H7 (cell line): Measurements from ENCODE around the gene BRWD1. TPM values are rescaled to one million over a fixed set of nuclear protein-coding genes. Genes with fewer than 3 reads are reported as not detected.
A peak's percentile ranks its signal among the peaks of the same experiment; 100 is the strongest.

Experiments
- DNase-seq: peaks from one replicate; pipeline ENCODE4 v3.0.0; 2012
- H3K27me3 ChIP-seq: 2 replicates; pipeline ENCODE4 v1.6.0; 2011; ENCODE audit warnings: mild to moderate bottlenecking, low read length; ENCODE audit not compliant: control insufficient read depth, insufficient read depth
- H3K36me3 ChIP-seq: replicated peaks from 2 replicates; pipeline ENCODE4 v1.5.1; 2011; ENCODE audit warnings: low read length; ENCODE audit not compliant: control insufficient read depth, insufficient read depth
- H3K4me3 ChIP-seq: 2 replicates; pipeline ENCODE4 v1.5.1; 2011; ENCODE audit warnings: low read depth, mild to moderate bottlenecking, control low read depth, low read length, moderate library complexity; ENCODE audit not compliant: insufficient read depth
- total RNA-seq: library from RNA; depleted of rRNA; stranded (reverse); fragments of >200 nt; shearing (Covaris generic); gene quantifications from 2 replicates; pipeline ENCODE4 v1.2.3, GENCODE V29; 2014

The BRWD1 gene
- total RNA-seq, 1 experiment from 2014 or later = 33.5 TPM

DNA sequence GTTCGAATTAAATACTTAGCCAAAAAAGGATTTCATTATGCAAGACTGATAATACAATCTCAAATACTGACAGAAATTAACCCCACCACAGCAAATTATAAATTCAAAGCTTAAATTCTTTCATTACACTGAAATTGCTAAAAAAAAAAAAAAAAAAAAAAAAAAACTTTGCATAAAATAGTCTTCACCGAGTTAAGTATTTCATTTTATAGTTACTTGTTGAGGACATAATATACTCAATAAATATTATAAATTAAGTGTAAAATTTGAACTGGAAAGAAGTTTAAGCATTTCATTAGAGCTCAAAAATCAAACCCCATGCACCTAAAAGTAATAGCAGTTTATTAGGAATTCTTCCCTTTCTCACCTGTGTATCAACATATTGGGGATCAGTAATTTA, 128.3 kb downstream of the BRWD1 start:
- DNase-seq = no peak
- Histone ChIP-seq H3K36me3 (no peaks in the 10 kb centered on the region), H3K4me3 (no peak overlapping the region), H3K27me3 (no peaks in the 10 kb centered on the region)

DNA sequence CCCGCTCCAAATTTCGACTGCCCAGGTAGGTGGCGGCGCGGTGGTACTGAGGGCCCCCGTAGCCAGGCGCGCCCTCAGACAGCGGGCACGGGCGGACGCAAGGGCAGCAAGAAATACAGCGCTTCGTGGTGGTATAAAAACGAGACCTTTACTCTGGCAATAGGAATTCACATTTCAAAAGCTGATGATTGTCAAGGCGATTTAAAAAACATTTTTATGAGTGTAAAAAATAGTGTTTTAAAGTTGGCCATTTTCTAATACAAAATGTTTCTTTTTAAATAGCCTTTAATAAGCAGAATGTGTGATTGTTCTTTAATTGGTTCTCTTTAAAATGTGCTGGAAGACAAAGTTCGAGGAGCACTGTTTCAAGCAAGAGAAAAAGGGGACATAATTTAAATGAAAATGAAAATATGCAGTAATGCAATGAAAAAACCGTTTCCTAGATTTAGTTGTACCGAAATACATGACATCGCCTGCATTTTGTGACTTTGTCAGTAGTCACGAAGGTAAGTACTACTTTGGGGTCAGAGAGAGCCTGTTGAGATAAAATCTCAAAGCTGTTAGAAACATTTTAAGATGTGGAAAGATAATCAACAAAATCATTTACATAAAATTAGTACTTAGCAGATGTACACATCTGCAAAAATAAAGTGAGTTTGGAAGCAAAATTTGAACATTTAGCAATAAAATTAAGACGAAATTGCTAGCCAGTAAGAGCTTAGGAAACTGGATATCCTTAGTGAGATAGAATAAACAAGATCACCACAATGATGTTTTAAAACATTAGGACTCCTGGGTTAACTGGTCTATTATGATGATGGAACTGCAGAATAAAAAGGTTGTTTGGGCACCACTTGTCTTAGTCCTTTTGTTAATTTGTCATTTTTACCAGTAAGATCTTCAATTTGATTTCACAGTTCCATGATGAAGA, 129.1 kb downstream of the BRWD1 start:
- no peaks in the 10 kb centered on the region for H3K27me3 ChIP-seq
- no peaks in the 10 kb centered on the region for H3K36me3 ChIP-seq
- no peak for DNase-seq
- peak overlapping the region; percentile 93 for H3K4me3 ChIP-seq

DNA sequence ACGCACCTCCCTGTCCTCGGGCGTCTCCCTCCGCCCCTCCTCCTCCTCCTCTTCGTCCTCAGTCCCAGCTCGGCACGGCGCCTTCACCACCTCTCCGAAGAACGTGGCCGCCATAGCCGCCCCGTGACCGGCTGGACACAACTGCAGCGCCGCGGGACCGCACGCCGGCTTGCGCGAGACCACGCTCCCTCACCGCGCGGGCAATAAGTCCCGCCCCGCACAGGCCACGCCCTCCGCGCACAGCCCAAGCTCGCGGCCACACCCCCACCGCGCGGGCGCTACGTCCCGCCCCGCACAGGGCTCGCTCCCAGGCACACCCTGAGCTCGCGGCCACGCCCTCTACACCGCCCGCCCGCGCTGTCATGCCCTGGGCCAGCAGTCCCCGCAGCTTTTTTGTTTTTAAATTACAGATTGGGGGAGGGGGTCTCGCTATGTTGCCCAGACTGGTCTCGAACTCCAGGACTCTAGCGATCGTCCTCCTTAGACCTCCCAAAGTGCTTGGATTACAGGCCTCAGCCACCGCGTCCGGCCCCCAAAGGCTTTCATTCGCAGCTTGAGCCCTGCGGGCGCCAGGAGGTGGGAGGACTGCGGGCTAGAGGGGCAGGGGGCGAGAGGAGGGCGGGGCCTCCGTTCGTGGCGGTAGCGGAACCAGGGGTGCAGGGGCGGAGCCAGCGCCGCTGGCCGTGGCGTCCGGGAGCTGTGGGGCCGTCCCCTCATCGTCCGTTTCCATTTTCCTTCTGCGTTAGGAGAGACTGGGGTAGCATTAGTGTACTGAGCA, 130.0 kb downstream of the BRWD1 start, which contains the start of gene PSMG1:
TSS of gene PSMG1 (minus strand) at position 180 of the 778 bp plus-strand sequence. CDS start at position 114, 66 bp downstream.
- Histone ChIP-seq H3K27me3 (no peaks in the 10 kb centered on the region), H3K36me3 (no peaks in the 10 kb centered on the region; the same call in 1 of the 2 replicates), H3K4me3 (peak within 1 kb of the TSS; percentile 93)
- peak; percentile 94 for DNase-seq

DNA sequence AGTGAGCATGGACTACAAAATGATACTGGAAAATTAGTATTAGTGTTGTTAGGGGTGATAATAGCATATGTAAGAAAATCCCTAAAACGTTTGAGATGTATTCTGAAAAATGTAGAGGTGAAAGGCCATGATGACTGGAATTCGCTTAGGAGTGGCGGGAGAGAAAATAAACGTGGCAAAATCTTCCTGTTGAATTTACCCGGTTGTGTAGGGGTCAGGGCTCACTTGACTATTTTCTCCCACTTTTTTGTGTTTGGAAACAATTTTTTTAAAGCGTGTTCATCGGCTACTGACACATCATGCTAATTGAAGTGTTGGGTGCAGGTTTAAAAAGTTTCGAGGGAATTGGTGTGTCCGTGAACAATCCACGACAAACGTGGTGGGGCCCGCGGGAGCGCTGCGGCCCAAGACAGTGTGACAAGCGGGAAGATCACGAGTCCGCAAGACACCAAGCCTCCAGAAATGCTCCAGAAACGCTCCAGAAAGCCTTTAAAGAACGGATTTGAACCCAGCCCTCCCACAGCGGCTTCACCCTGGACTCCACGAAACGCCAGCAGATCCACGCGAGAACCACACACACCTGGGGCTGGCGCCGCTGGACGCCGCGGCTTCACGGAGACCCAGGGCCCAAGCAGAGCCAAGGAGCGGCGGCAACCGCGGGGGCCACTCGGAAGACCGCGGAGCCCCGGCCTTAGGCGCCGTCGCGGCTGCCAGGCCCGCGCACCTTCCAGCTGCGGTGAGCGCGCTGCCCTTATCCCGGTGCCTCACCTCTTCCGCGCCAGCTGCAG, 130.8 kb downstream of the BRWD1 start:
- no peaks in the 10 kb centered on the region; the same call in 1 of the 2 replicates for H3K36me3 ChIP-seq

DNA sequence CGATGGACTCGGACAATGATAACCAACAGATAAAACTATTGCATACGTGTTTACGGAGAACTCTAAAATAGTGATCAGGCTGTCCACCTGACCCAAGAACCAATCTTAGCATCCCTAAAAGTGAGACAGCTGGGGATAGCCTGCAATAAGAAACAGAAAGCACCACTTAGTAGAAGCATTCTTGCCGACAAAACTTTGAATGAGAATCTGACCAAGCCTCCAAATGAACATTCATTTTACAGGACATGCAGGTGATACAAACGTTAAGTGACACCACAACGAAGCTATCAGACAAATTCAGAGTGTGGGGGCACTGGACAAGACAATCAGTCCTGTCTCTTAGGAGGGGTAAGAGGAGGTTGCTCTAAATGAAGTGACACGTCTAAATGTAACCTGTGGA, 131.4 kb downstream of the BRWD1 start:
- Histone ChIP-seq H3K27me3 (no peaks in the 10 kb centered on the region), H3K4me3 (peak overlapping the region; percentile 93), H3K36me3 (no peaks in the 10 kb centered on the region; the same call in 1 of the 2 replicates)
- no peak for DNase-seq

More for the DNA sequence above, 130.8 kb downstream of the BRWD1 start:
- Histone ChIP-seq H3K27me3 (no peaks in the 10 kb centered on the region), H3K4me3 (peak overlapping the region; percentile 93)
- DNase-seq = no peak

DNA sequence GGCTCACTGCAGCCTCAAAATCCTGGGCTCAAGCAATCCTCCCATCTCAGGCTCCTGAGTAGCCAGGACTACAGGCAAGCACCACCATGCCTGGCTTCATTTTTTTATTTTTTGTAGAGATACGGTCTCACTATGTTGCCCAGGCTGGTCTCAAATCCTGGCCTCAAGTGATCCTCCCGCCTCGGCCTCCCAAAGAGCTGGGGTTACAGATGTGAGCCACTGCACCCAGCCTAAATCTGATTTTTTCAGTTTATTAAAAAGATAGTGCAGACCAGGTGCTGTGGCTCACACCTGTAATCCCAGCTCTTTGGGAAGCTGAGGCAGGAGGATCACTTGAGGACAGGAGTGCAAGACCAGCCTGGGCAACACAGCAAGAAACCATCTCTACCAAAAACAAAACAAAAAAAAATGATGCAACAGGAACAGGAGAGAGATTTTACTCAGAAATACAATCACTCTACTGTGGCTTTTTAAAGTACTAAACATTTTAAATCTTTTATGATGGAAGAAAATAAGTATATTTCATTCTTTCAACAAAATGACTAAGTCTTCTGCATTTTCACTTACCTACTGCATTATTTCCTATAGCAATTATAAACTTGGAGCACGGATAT, 132.1 kb downstream of the BRWD1 start:
- no peak overlapping the region for H3K4me3 ChIP-seq
- DNase-seq = no peak
- H3K36me3 ChIP-seq = no peaks in the 10 kb centered on the region; the same call in 1 of the 2 replicates
- no peaks in the 10 kb centered on the region for H3K27me3 ChIP-seq

DNA sequence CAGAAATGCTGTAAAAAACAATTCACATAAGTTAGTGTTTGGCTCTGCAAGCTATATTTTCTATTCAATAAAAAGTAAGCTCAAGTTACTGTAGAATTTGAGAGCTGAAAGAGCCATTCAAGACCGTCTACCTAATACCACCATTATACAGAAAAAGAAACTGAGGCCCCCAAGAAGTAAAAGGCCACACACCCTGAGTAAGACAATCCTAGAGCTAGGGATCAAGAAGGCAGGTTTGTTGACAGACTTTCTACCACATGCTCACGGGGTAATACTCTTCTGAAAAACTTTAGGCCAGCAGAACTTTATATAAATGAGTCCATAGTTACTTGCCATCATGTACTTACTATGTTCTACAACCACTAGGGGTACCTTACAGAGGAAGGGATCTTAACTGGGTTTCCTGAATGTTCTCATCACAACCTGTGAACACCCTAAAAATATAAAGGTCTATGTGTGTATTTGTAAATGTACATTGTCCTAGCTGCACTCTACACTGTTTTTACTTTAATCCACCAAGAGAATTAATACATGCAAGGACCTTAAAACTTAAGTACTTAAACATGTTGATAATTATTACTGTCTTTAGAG, 132.9 kb downstream of the BRWD1 start:
- DNase-seq = no peak
- Histone ChIP-seq H3K36me3 (no peaks in the 10 kb centered on the region; the same call in 1 of the 2 replicates), H3K27me3 (no peaks in the 10 kb centered on the region), H3K4me3 (no peak overlapping the region)

DNA sequence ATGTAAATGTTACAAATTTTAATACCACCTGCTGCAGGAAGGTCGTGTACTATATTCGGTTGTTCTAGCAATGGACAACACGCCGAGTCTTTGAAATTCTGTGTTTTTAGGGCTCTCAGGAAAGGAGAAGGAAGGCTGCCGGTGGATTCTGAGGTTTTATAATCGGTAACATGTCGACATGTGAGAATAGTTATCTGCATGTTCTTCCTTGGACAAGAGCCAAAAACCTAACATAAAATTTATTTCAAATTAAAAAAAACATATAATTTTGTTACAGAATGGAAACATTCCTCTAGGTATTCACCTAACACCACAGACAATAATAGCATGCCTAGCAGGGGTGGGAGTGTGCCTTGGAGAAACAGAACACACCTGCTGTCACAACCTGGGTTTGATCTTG, 135.0 kb downstream of the BRWD1 start:
- H3K4me3 ChIP-seq = no peak overlapping the region
- no peak for DNase-seq
- peaks cover 3% of the 10 kb centered on the region for H3K36me3 ChIP-seq
- H3K27me3 ChIP-seq = no peaks in the 10 kb centered on the region

DNA sequence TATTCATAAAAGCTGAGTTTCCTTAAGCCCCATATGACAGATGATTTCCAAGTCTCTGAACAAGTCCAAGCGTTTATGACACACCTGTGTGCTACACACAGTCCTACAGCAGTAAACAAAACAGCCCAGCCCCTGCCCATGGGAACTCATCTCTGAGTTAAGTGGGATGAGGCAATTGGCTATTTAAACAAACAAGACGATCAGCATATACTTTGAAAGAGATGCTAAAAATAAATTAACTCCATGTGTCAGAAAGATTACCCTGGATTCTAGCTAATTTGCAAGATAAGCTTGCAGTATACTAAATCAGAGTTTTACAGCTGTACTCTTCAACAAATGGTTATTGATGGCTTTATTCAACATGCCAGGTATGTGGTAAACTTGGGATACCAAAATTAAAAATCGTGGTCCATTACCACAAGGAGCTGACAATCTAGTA, 137.1 kb downstream of the BRWD1 start:
- Histone ChIP-seq H3K36me3 (peaks cover 7% of the 10 kb centered on the region), H3K27me3 (no peaks in the 10 kb centered on the region), H3K4me3 (no peak overlapping the region)
- DNase-seq = no peak

DNA sequence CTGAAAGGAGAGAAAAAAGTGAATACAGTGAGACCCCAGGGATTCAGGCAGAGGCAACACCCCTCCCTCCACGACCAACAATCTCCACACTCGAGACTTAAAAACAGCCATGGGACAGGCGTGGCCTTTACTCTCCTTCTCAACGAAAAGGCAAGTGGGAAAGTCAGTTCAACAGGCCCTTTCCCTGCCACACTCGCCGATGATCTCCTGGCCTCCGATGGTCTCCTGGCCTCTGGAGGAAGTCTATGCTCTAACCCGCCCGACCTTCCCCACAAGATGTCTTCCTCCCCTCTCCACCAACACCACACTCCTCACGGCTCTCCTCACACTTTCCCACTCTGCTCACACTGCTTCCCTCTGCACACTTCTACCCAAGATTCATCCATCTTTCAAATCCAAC, 137.8 kb downstream of the BRWD1 start:
- H3K4me3 ChIP-seq = no peak overlapping the region
- peaks cover 7% of the 10 kb centered on the region for H3K36me3 ChIP-seq
- no peaks in the 10 kb centered on the region for H3K27me3 ChIP-seq
- DNase-seq = no peak

DNA sequence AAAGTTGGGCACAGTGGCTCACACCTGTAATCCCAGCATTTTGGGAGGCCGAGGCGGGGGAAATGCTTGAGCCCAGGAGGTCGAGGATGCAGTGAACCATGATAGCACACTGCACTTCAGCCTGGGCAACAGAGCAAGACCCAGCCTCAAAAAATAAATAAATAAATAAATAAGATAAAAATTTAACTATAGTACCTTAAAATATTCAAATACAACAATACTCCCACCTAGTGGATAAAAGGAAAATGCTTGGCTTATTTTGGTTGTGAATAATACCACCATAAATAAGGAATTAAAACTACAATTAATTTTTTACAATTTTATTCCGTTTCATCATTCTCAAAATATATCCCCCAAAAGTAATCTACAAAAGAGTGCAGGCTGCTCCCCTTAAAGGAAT, 138.3 kb downstream of the BRWD1 start:
- peaks cover 7% of the 10 kb centered on the region for H3K36me3 ChIP-seq
- no peak for DNase-seq
- no peaks in the 10 kb centered on the region for H3K27me3 ChIP-seq
- H3K4me3 ChIP-seq = no peak overlapping the region

DNA sequence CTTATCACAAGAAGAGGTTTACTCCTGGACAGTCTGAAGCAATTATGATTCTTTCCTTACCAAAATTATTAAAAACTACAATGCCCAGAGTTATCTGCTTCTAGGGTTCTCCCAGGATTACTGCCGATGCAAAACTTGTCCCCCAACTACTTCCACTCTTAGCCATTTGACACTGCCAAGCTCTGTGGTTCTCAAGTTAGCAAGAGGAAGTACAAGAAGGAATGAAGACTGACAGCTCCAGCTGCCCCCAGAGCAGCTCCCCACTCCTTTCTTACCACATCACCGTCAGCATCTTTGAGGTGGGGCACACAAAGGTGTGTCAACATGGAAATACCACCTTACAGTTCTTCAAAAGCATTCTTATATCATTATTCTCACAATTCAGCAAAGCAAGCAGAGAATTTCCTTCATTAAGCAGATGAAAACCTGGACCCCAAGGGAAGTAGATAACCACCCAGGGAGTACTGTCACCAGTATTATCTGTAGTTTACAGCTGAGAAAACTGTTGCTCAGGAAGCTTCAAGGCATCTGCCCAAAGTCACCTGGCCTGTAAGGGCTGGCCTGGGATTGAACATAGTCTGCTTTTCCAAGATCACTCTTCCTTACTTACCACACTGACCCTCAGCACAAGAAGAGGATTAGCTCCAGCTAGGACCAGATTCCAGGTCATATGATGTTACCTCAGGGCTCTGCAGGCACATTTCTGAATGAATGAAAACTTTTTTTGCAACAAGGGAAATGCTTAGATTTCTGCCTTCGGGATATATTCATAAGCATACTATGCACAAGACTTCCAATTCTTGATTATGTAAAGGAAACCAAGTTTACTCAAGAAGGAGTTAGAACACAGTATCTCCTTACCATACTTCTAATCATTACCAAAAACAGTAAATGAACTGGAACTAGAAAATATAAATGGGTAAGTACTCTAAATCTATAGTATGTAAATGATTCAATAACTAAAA, 139.4 kb downstream of the BRWD1 start:
- Histone ChIP-seq H3K27me3 (no peaks in the 10 kb centered on the region), H3K36me3 (peaks cover 7% of the 10 kb centered on the region), H3K4me3 (no peak overlapping the region)
- DNase-seq = no peak

DNA sequence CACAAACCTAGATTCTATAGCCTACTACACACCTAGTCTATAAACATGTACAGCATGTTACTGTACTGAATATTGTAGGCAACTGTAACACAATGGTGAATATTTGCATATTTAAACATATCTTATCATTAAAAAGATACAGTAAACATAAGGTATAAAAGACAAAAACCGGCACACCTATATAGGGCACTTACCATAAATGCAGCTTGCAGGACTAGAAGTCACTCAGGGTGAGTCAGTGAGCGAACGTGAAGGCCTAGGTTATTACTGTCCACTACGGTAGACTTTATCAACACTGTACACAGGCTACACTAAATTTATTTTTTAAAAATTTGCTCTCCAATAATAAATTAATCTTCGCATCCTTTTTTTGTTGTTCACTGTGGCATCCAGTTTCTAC, 143.5 kb downstream of the BRWD1 start:
- Histone ChIP-seq H3K27me3 (no peaks in the 10 kb centered on the region), H3K36me3 (peaks cover 7% of the 10 kb centered on the region), H3K4me3 (no peak overlapping the region)
- DNase-seq = no peak
